ENCODE results near the gene C1orf52.

The C1orf52 gene

GRCh38 chr1:85240174-85240601 is 19.3 kb downstream of the C1orf52 start:
- no peak for DNase-seq (ENCODE audit: low read depth)
- no peak overlapping the region for H3K4me3 ChIP-seq (ENCODE audit: low read depth, low read length)
- peak; percentile 48 for TF ChIP-seq CTCF (IDR thresholded peaks at IDR 0.05; ENCODE audit: control insufficient read depth, extremely low read depth, insufficient read depth)

GRCh38 chr1:85237613-85238012 is 21.8 kb downstream of the C1orf52 start:
- no peak overlapping the region for H3K4me3 ChIP-seq (ENCODE audit: low read depth, low read length)
- DNase-seq (ENCODE audit: low read depth): no peak
- TF ChIP-seq CTCF (IDR thresholded peaks at IDR 0.05; ENCODE audit: control insufficient read depth, extremely low read depth, insufficient read depth): no peak

GRCh38 chr1:85230305-85230977 is 29.0 kb downstream of the C1orf52 start:
- no peak for TF ChIP-seq CTCF (IDR thresholded peaks at IDR 0.05; ENCODE audit: control insufficient read depth, extremely low read depth, insufficient read depth)
- H3K4me3 ChIP-seq (ENCODE audit: low read depth, low read length): no peak overlapping the region
- DNase-seq (ENCODE audit: low read depth): no peak

GRCh38 chr1:85229574-85230097 is 29.8 kb downstream of the C1orf52 start:
- DNase-seq (ENCODE audit: low read depth): no peak
- no peak for TF ChIP-seq CTCF (IDR thresholded peaks at IDR 0.05; ENCODE audit: control insufficient read depth, extremely low read depth, insufficient read depth)
- H3K4me3 ChIP-seq (ENCODE audit: low read depth, low read length): no peak overlapping the region

GRCh38 chr1:85228972-85229371 is 30.5 kb downstream of the C1orf52 start:
- no peak for TF ChIP-seq CTCF (IDR thresholded peaks at IDR 0.05; ENCODE audit: control insufficient read depth, extremely low read depth, insufficient read depth)
- no peak for DNase-seq (ENCODE audit: low read depth)
- no peak overlapping the region for H3K4me3 ChIP-seq (ENCODE audit: low read depth, low read length)

GRCh38 chr1:85225624-85226380 is 33.7 kb downstream of the C1orf52 start:
- DNase-seq (ENCODE audit: low read depth): no peak
- no peak for TF ChIP-seq CTCF (IDR thresholded peaks at IDR 0.05; ENCODE audit: control insufficient read depth, extremely low read depth, insufficient read depth)
- H3K4me3 ChIP-seq (ENCODE audit: low read depth, low read length): no peak overlapping the region
